Inflammatory macrophage (primary cell): Measurements from ENCODE around the gene NLRP1.

Source experiments
- DNase-seq, 2 donors: peaks; one replicate each; pipeline ENCODE4 v3.0.0-alpha.2; 2020 to 2022

The NLRP1 gene

DNA sequence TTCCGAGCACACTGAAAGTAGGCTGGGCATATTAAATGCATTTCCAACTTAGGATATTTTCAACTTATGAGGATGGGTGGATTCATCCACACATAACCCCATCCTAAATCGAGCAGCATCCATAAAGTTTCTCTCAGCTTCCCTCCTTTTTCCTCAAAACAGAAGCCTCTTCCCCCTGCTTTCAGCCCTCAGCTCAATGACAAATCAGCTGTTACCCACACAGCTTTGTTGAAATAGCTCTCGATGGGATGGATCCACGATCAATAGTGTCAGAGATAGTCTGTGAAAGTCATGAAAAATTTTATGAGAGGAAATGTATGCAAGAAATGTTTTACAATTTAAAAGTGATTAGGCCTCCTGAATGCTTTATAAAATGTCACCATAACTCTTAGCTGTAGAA, 118.0 kb downstream of the NLRP1 start:
- no peak for DNase-seq

DNA sequence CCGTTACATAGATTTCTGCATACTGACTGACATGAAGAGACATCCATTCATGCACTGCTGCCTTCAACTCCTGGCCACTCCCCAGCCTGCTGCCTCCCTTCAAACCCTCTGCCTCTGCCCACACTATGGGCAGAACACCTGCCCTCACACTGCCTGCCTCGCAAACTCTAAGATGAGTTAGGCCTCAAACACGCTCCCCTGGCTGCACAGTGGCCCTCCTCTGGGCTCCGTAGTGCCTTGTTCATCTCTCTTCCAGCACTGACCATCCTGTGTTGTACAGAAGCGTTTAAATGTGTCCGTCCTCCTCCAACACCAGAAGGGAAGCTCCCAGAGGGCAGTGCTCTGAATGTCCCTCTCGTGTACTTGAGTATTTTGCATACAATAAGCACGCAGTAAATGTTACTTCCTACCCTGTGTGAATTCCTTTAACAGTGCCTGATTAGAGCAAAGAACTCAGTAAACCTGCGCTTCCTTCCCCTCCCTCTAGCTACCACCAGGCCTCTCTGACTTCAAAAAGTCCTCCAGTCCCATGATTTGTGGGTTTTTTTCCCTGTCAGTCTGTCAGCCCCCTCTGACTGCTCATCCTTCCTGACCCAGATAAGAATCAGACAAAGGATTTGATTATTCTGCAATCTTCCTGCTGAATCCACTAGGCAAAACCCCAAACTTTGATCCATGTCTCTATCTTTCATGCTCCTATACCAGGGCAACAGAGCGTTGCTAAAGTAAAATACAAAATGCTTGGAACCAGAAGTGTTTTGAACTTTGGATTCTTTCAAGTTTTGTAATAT, 119.4 kb downstream of the NLRP1 start:
- no peak for DNase-seq
